OCI-LY1 (cell line): ENCODE measurements around the gene KCNE1.

Source experiments
- H2AFZ ChIP-seq: fragments of 200-600 bp; sonication (generic), shearing (Covaris generic); 2 replicates; pipeline ENCODE4 v1.6.0; 2014; ENCODE audit warnings: antibody characterized with exemption, mild to moderate bottlenecking, low read length
- H3F3A ChIP-seq: fragments of 200-600 bp; sonication (generic), shearing (Covaris generic); 2 replicates; pipeline ENCODE4 v1.6.0; 2014; ENCODE audit warnings: mild to moderate bottlenecking, antibody characterized with exemption, low read length, moderate library complexity; ENCODE audit not compliant: insufficient read depth
- H3K27ac ChIP-seq: fragments of 200-600 bp; sonication (generic); 2 replicates; pipeline ENCODE4 v1.5.1; 2014; ENCODE audit warnings: low read length, mixed run types, mild to moderate bottlenecking, low read depth; ENCODE audit not compliant: poor library complexity, severe bottlenecking
- H3K27me3 ChIP-seq: fragments of 200-600 bp; sonication (generic); 2 replicates; pipeline ENCODE4 v1.6.0; 2014; ENCODE audit warnings: antibody characterized with exemption, mild to moderate bottlenecking, low read length, moderate library complexity; ENCODE audit not compliant: insufficient read depth
- H3K36me3 ChIP-seq: fragments of 200-600 bp; sonication (generic); 2 replicates; pipeline ENCODE4 v1.6.1; 2014; ENCODE audit warnings: mild to moderate bottlenecking, antibody characterized with exemption, low read length, moderate library complexity, mixed read lengths; ENCODE audit not compliant: insufficient read depth
- H3K4me1 ChIP-seq: fragments of 200-600 bp; sonication (generic); 2 replicates; pipeline ENCODE4 v1.5.1; 2014; ENCODE audit warnings: mild to moderate bottlenecking, low read length, moderate library complexity; ENCODE audit not compliant: insufficient read depth, severe bottlenecking
- H3K4me2 ChIP-seq: fragments of 200-600 bp; sonication (generic), shearing (Covaris generic); 2 replicates; pipeline ENCODE4 v1.6.1; 2014; ENCODE audit warnings: low read length
- H3K4me3 ChIP-seq: fragments of 200-600 bp; sonication (generic); 2 replicates; pipeline ENCODE4 v1.5.1; 2014; ENCODE audit warnings: low read length, low read depth, mild to moderate bottlenecking, mixed read lengths; ENCODE audit not compliant: poor library complexity, severe bottlenecking
- H3K79me2 ChIP-seq: fragments of 200-600 bp; shearing (Covaris generic); 2 replicates; pipeline ENCODE4 v1.6.1; 2016; ENCODE audit warnings: mixed run types, low read length, mixed read lengths; ENCODE audit not compliant: insufficient read depth
- H3K9ac ChIP-seq: fragments of 200-600 bp; sonication (generic), shearing (Covaris generic); 2 replicates; pipeline ENCODE4 v1.6.1; 2014; ENCODE audit warnings: mild to moderate bottlenecking, low read length, mixed read lengths
- H3K9me2 ChIP-seq: fragments of 200-600 bp; sonication (generic), shearing (Covaris generic); 2 replicates; pipeline ENCODE4 v1.6.1; 2014; ENCODE audit warnings: low read depth, mild to moderate bottlenecking, low read length, mixed read lengths
- H3K9me3 ChIP-seq: fragments of 200-600 bp; shearing (Covaris generic); 2 replicates; pipeline ENCODE4 v1.6.1; 2014; ENCODE audit warnings: low read length, mixed read lengths
- H4K20me1 ChIP-seq: fragments of 200-600 bp; sonication (generic), shearing (Covaris generic); 2 replicates; pipeline ENCODE4 v1.6.0; 2016; ENCODE audit warnings: mild to moderate bottlenecking, low read length; ENCODE audit not compliant: insufficient read depth
- EZH2 ChIP-seq: fragments of 200-600 bp; sonication (generic), shearing (Covaris generic); IDR thresholded peaks from 2 replicates; pipeline ENCODE4 v1.8.0; 2017; ENCODE audit warnings: borderline replicate concordance, mixed run types, mild to moderate bottlenecking, antibody characterized with exemption, low read length, moderate library complexity, mixed read lengths
- TF ChIP-seq, protein P1 (sequence below): fragments of 200-600 bp; sonication (generic), shearing (Covaris generic); IDR thresholded peaks from 2 replicates; pipeline ENCODE4 v1.5.1; 2017; ENCODE audit warnings: mild to moderate bottlenecking, antibody characterized with exemption, low read length, moderate library complexity, mixed read lengths

The KCNE1 gene

DNA sequence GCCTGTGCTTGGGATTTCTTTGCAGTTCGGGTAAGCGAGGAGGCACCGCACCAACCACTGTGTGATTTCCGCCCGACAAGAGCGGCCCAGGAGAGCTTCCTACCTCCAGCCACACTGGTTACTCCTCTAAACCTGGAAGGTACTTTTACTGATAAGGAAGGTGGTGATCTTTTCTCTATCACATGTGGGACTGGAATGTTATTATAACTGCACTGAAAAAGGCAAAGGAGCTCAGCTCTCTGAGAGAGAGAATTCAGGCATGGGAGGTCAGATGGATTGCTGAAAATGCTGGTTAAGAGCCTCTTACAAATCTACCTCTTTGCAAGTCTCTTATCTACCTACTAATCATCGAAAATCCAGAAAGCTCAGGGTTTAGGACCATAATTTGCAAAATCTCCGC lies 7.7 kb upstream of the KCNE1 start:
- no peak overlapping the region for H3K27ac ChIP-seq
- H3K9me2 ChIP-seq, result no peaks in the 10 kb centered on the region
- H3F3A ChIP-seq, result no peaks in the 10 kb centered on the region
- no peaks in the 10 kb centered on the region for H3K4me1 ChIP-seq
- H3K9me3 ChIP-seq, result no peaks in the 10 kb centered on the region
- no peaks in the 10 kb centered on the region for H3K27me3 ChIP-seq
- no peak overlapping the region for H3K4me2 ChIP-seq
- no peaks in the 10 kb centered on the region for H3K79me2 ChIP-seq
- no peak overlapping the region for H2AFZ ChIP-seq
- H4K20me1 ChIP-seq, result no peaks in the 10 kb centered on the region
- H3K4me3 ChIP-seq, result no peak overlapping the region
- H3K9ac ChIP-seq, result no peak overlapping the region
- no peak for TF ChIP-seq EZH2
- TF ChIP-seq, protein P1, sequence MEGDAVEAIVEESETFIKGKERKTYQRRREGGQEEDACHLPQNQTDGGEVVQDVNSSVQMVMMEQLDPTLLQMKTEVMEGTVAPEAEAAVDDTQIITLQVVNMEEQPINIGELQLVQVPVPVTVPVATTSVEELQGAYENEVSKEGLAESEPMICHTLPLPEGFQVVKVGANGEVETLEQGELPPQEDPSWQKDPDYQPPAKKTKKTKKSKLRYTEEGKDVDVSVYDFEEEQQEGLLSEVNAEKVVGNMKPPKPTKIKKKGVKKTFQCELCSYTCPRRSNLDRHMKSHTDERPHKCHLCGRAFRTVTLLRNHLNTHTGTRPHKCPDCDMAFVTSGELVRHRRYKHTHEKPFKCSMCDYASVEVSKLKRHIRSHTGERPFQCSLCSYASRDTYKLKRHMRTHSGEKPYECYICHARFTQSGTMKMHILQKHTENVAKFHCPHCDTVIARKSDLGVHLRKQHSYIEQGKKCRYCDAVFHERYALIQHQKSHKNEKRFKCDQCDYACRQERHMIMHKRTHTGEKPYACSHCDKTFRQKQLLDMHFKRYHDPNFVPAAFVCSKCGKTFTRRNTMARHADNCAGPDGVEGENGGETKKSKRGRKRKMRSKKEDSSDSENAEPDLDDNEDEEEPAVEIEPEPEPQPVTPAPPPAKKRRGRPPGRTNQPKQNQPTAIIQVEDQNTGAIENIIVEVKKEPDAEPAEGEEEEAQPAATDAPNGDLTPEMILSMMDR, result no peak
- no peaks in the 10 kb centered on the region for H3K36me3 ChIP-seq

DNA sequence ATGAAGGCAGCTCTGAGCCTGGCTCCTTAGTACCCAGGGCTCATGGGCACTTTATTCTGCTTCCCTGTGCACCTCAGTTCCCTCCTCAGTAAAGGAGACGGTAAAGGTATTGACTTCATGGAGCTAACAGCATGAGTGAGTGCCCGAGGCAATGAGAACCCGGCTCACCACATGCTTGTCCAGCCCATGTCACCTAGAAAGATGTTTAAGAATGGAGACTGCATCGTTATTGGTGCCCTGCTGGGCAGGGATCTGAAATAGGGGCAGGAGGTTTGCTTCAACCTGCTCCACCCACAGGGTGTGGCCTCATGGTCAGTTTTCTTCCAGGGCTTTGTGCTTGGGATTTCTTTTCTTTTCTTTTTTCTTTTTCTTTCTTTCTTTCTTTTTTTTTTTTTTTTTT lies 7.0 kb upstream of the KCNE1 start:
- H3K27me3 ChIP-seq, result no peaks in the 10 kb centered on the region
- H2AFZ ChIP-seq, result no peak overlapping the region
- H3K79me2 ChIP-seq, result no peaks in the 10 kb centered on the region
- TF ChIP-seq, protein P1, result no peak
- TF ChIP-seq EZH2, result no peak
- H3K4me1 ChIP-seq, result no peaks in the 10 kb centered on the region
- no peaks in the 10 kb centered on the region for H4K20me1 ChIP-seq
- H3K9ac ChIP-seq, result no peak overlapping the region
- H3K9me3 ChIP-seq, result no peaks in the 10 kb centered on the region
- no peaks in the 10 kb centered on the region for H3K9me2 ChIP-seq
- H3K27ac ChIP-seq, result no peak overlapping the region
- no peaks in the 10 kb centered on the region for H3F3A ChIP-seq
- no peak overlapping the region for H3K4me2 ChIP-seq
- H3K36me3 ChIP-seq, result no peaks in the 10 kb centered on the region
- H3K4me3 ChIP-seq, result no peak overlapping the region

DNA sequence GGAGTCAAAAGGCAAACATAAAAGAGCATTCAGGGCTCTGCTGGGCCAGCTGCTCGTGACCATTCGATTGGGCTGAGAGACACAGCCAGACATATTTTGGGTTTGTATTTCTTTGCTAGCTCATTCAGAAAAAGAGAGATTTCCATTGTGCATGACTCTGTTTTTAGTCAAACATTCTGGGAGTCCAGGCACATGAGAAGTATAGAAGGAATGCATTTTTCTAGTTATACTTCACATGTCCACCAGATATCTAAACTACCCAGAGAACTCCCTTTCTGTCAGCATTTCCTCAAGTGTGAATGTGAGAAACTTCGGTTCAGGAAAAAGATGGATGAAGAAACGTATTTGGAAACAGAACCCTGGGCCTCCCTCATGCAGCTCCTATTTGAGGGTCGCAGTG lies 6.3 kb upstream of the KCNE1 start:
- no peaks in the 10 kb centered on the region for H3F3A ChIP-seq
- H3K36me3 ChIP-seq, result no peaks in the 10 kb centered on the region
- no peaks in the 10 kb centered on the region for H3K79me2 ChIP-seq
- H3K27me3 ChIP-seq, result no peaks in the 10 kb centered on the region
- TF ChIP-seq, protein P1, result no peak
- no peak for TF ChIP-seq EZH2
- no peak overlapping the region for H3K9ac ChIP-seq
- no peak overlapping the region for H3K27ac ChIP-seq
- no peaks in the 10 kb centered on the region for H3K9me3 ChIP-seq
- H3K4me1 ChIP-seq, result no peaks in the 10 kb centered on the region
- H3K4me3 ChIP-seq, result no peak overlapping the region
- H4K20me1 ChIP-seq, result no peaks in the 10 kb centered on the region
- no peaks in the 10 kb centered on the region for H3K9me2 ChIP-seq
- H3K4me2 ChIP-seq, result no peak overlapping the region
- H2AFZ ChIP-seq, result no peak overlapping the region
